GM20000 (cell line): ENCODE measurements around the gene SFT2D1.

Source experiments
- DNase-seq: peaks from one replicate; pipeline ENCODE4 v3.0.0; 2012; ENCODE audit warnings: low spot score
- TF ChIP-seq, protein P1 (sequence below): IDR thresholded peaks from 2 replicates; pipeline ENCODE4 v1.5.1; 2012; ENCODE audit warnings: mild to moderate bottlenecking, control low read depth; ENCODE audit errors: extremely low read depth, missing control alignments

The SFT2D1 gene

DNA sequence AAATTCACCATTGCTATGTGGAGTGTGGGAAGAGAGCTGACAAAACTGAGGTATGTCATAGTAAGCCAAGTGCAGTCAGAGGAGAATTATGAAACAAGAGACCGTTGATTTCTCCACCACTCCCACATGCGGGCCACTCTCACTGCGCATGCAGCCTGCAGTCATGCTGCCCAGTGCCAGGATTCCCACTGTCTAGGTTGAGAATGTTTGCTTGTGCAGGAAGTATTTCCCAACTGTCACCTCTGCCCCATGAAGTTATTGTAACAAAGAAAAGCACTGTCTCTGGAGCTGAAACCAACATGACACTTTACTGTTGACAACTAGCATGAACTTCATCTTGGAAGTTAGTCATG lies 18.7 kb upstream of the SFT2D1 start:
- TF ChIP-seq, protein P1, sequence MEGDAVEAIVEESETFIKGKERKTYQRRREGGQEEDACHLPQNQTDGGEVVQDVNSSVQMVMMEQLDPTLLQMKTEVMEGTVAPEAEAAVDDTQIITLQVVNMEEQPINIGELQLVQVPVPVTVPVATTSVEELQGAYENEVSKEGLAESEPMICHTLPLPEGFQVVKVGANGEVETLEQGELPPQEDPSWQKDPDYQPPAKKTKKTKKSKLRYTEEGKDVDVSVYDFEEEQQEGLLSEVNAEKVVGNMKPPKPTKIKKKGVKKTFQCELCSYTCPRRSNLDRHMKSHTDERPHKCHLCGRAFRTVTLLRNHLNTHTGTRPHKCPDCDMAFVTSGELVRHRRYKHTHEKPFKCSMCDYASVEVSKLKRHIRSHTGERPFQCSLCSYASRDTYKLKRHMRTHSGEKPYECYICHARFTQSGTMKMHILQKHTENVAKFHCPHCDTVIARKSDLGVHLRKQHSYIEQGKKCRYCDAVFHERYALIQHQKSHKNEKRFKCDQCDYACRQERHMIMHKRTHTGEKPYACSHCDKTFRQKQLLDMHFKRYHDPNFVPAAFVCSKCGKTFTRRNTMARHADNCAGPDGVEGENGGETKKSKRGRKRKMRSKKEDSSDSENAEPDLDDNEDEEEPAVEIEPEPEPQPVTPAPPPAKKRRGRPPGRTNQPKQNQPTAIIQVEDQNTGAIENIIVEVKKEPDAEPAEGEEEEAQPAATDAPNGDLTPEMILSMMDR: no peak
- no peak for DNase-seq

DNA sequence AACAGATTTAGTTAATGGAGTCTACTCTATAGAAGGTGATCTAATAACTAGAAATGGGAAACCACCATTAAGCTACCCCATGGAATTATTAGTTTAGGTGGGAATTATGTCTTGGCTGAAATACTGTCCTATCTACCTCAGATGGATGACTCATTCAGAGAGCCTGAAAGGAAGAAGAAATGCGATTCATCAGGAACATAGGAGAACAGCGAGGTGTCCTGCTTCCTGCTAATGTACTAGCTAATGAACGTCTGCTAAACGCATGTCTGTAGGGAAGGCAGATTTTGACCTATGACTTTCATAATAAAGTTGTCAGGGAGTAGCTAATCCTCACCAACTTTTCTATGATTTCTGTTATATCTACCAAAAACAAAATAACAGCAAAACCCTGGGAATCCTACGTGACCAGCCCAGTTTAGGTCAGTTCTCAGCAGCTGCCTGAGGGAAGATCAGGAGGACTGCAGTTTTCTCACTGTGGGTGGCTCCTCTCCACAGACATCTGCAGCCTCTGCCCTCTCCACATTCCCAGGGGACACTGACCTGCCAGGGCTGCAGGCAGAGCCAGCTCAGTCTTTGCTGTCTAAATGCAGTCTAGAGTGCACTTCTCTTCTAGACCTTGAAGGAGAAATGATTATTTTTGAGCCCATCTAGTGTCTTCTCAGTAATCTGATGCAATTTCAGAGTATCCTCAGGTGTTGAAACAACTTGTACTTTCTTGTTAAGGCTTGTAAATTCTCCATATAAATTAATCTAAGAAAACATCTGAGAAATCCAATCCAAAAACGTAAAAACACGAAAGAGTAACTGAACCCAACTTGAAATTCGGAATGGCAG lies 18.1 kb upstream of the SFT2D1 start:
- DNase-seq: no peak
- TF ChIP-seq, protein P1: no peak

DNA sequence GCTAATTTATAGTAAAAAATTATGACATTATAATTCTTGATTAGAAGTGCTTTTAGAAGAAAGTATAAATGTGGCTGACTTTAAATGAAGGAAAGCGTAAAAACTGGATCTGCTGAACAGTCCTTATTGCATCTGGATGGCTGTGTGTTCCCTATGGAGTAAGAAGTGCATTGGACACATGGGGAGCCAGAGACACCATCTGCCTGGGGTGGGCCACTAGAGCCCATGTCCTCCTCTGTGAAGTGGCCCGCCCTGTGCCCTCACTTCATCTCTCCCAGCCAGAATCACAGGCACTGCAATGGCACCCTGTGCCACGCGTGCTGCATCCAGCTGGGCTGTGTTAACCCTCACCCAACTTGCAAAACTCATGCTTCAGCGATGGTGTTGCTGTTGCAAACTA lies 13.2 kb upstream of the SFT2D1 start:
- TF ChIP-seq, protein P1: no peak
- DNase-seq: no peak

DNA sequence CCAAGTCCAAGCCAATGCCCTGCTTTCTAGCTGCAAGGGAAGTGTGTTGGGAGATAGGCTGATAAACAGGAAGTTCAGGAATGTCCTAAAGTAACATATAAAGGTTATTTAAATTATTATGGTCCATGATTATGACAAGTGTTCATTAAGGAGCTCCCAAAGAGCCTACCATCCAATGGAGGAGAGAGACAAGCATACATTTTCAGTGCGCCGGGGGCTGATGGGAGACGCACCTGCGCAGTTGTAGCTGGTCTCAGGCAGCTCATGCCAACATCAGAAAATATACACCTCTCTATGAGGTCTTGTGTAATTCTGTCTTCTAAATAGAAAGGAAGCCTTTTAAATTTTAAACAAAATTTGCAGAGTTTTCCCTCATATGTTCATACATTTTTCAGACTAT lies 12.6 kb upstream of the SFT2D1 start:
- DNase-seq: no peak
- TF ChIP-seq, protein P1: no peak

DNA sequence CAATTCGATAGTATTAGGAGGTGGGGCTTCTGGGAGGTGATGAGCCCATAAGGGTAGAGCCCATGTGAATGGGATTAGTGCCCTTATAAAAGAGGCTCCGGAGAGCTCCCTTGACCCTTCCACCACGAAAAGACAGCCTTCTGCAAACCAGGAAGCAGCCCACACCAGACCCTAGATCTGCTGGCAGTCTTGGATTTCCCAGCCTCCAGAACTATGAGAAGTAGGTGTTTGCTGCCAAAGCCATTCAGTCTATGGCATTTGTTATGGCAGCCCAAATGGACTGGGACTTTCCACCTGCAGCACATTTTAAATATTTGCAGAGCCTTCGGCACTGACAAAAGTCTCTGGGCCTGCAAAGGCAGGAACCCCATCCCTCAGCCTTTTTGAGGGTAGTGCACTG lies 11.8 kb upstream of the SFT2D1 start:
- TF ChIP-seq, protein P1: no peak
- no peak for DNase-seq

DNA sequence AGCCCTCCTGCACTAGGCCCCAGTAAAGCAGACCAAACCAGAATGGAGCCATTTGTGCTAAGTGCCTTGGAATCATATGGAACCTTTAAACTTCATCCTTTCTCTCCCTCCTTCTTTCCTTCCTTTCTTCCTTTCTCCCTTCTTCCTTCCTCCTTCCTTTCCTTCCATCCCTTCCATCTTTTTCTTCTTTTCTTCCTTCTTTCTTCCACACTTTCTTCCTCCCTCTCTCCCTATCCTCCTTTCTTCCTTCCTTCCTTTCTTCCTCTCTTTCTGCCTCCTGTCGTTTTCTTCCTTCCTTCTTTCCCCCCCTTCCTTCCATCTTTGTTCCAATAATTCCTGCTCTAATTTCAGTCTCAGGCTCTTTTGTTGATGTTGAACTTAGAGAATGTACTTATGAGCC lies 11.2 kb upstream of the SFT2D1 start:
- TF ChIP-seq, protein P1: no peak
- no peak for DNase-seq

DNA sequence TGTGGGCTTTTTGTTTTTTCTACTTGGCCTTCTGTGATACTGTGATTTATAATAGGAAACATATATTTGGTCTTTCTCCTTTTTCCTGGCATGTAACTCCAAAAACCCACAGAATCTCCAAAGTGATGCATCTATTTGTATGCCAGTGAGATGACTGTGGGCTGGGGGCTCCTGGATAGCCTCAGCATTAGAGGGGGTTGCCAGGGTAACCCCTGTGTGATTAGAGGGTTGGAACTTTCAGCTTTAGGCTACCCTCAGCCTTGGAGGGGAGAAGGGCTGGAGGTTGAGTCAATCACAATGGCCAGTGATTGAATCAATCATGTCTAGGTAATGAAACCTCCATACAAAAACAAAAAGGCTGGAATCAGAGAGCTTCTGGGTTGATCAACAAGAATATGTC lies 10.6 kb upstream of the SFT2D1 start:
- TF ChIP-seq, protein P1: no peak
- DNase-seq: no peak
